Right lobe of liver (tissue), 6 donors: ENCODE results near the gene TGFBR2. TPM values are rescaled to one million over a fixed set of nuclear protein-coding genes. Genes with fewer than 3 reads are reported as not detected.

Source experiments
- ATAC-seq, 4 donors: fragments of 200-7000 bp; cut with Tn5 transposase; one replicate each; pipeline ENCODE4 v1.9.1; 2020; ENCODE audit warnings: mild to moderate bottlenecking in 4 of 4, moderate library complexity in 4 of 4
- DNase-seq, 3 donors: peaks; one replicate each; pipeline ENCODE4 v3.0.0-alpha.2; 2020
- H3K27ac ChIP-seq, 3 donors: fragments of 200-600 bp; one replicate each; pipeline ENCODE4 v1.8.0; 2022
- H3K27me3 ChIP-seq, 2 donors: fragments of 200-600 bp; one replicate each; pipeline ENCODE4 v1.8.0; 2022
- H3K36me3 ChIP-seq, 4 donors: fragments of 200-600 bp; sonication (generic) in 1 of 4; one replicate each; pipeline versions ENCODE4 v1.5.1 to v1.8.0; 2017 to 2022; ENCODE audit warnings: control low read depth in 1 of 4
- H3K4me1 ChIP-seq, 4 donors: fragments of 200-600 bp; sonication (generic) in 1 of 4; one replicate each; pipeline versions ENCODE4 v1.5.1 to v1.8.0; 2017 to 2022; ENCODE audit warnings: control low read depth in 1 of 4
- H3K4me3 ChIP-seq, 3 donors: fragments of 200-600 bp; one replicate each; pipeline ENCODE4 v1.8.0; 2022
- H3K9me3 ChIP-seq, 4 donors: fragments of 200-600 bp; sonication (generic) in 1 of 4; one replicate each; pipeline versions ENCODE4 v1.5.1 to v1.8.0; 2017 to 2022; ENCODE audit warnings: control low read depth in 1 of 4
- POLR2A ChIP-seq: fragments of 450-650 bp; IDR thresholded peaks from one replicate; pipeline ENCODE4 v1.6.1; 2017; ENCODE audit warnings: antibody characterized with exemption, mild to moderate bottlenecking
- WGBS: methylation state at CpG from one replicate; pipeline ENCODE4 v1.1.6; 2018; ENCODE audit warnings: low coverage, low lambda C conversion rate; ENCODE audit not compliant: insufficient coverage; ENCODE audit errors: missing lambda C conversion rate; 5-methylcytosine and 5-hydroxymethylcytosine counted together
- intact Hi-C, 2 donors: fragments of 100-400 bp; cut with DNase I; formaldehyde crosslinking; loops; one replicate each; pipeline versions ENCODE4 v1.11.2 to v1.14.1; 2022
- total RNA-seq, 6 experiments: library from RNA; depleted of rRNA in 2 of 6; stranded (reverse); fragments of >200 nt in 2 of 6; fragmentation: NEBNext Ultra II Directional in 3 of 6; extraction: Animal tissue kit (Norgen Biotek cat#: 25700) in 3 of 6; gene quantifications; one replicate each; pipeline versions ENCODE4 v1.1.0 to v1.2.4, GENCODE V29; 2016 to 2023
- TF ChIP-seq, protein P1 (sequence below), 4 donors: fragments of 200-600 bp in 3 of 4; fragments of 450-650 bp in 1 of 4; IDR thresholded peaks; one replicate each; pipeline versions ENCODE4 v1.5.1 to v1.8.0; 2016 to 2022; ENCODE audit warnings: antibody characterized with exemption in 4 of 4, mild to moderate bottlenecking in 2 of 4
- donor health status: DM: no; HTN: yes; CAD: no.
- donor health status: DM: no; HTN: no; CAD: no.
- donor health status: DM: no; HTN: no; CAD: no.
- donor health status: DM: no; HTN: yes; CAD: no.
- donor health status: DM: no; HTN: yes; CAD: no.

The TGFBR2 gene
- total RNA-seq, 6 experiments from 2014 or later, result 24.9 to 52.6 (median 45.5) TPM

GRCh38 chr3:30655187-30655812, 48.9 kb downstream of the TGFBR2 start:
- Histone ChIP-seq H3K4me3 (no peak overlapping the region), H3K4me1 (peaks cover 0 to 22% (median 11%) of the 10 kb centered on the region in 4 donors), H3K27ac (peak overlapping the region in 2 of 3 donors; percentile 41 to 44), H3K27me3 (no peaks in the 10 kb centered on the region), H3K36me3 (peaks cover 6 to 52% (median 23%) of the 10 kb centered on the region in 4 donors), H3K9me3 (no peaks in the 10 kb centered on the region)
- DNase-seq (no peak), ATAC-seq (peak; percentile 47 to 59 (median 55))
- intact Hi-C loops, result no loop called here
- TF ChIP-seq, protein P1, sequence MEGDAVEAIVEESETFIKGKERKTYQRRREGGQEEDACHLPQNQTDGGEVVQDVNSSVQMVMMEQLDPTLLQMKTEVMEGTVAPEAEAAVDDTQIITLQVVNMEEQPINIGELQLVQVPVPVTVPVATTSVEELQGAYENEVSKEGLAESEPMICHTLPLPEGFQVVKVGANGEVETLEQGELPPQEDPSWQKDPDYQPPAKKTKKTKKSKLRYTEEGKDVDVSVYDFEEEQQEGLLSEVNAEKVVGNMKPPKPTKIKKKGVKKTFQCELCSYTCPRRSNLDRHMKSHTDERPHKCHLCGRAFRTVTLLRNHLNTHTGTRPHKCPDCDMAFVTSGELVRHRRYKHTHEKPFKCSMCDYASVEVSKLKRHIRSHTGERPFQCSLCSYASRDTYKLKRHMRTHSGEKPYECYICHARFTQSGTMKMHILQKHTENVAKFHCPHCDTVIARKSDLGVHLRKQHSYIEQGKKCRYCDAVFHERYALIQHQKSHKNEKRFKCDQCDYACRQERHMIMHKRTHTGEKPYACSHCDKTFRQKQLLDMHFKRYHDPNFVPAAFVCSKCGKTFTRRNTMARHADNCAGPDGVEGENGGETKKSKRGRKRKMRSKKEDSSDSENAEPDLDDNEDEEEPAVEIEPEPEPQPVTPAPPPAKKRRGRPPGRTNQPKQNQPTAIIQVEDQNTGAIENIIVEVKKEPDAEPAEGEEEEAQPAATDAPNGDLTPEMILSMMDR (IDR thresholded peaks at IDR 0.05), result no peak
- no peak for TF ChIP-seq POLR2A
- WGBS, result 55% methylated on average over 4 of the region's 5 CpGs

DNA sequence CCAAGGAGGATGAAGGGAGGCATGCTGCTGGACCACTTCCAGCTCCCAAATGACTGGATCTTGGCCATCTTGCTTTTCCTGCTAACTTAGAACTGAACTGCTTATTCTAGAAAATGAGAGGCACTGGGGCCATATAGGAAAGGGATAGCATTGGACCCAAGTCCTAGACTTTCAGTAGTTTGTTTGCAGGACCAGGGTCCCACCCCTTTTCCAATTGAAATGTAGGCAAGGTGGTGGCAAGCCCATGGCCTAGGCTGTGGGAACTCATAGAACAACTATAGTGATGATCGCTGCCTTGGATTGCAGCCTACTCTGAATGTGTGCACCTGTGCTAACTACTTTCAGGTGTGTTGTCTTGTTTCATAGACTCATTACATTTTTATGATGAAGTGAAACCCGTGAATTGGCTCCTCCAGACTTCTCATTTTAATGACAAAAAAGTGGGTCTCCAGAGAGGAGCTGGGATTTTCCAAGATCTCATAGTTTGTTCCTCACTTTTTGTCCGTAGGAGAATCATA, 50.3 kb downstream of the TGFBR2 start:
- intact Hi-C loops, result no loop called here
- no peak for TF ChIP-seq POLR2A
- TF ChIP-seq, protein P1 (IDR thresholded peaks at IDR 0.05), result no peak
- Histone ChIP-seq H3K9me3 (no peaks in the 10 kb centered on the region), H3K4me1 (peaks cover 0 to 22% (median 11%) of the 10 kb centered on the region in 4 donors), H3K27ac (no peak overlapping the region), H3K4me3 (no peak overlapping the region), H3K27me3 (no peaks in the 10 kb centered on the region), H3K36me3 (peaks cover 2 to 49% (median 21%) of the 10 kb centered on the region in 4 donors)
- 93% methylated on average over 3 of the region's 3 CpGs for WGBS
- DNase-seq (no peak), ATAC-seq (no peak)

DNA sequence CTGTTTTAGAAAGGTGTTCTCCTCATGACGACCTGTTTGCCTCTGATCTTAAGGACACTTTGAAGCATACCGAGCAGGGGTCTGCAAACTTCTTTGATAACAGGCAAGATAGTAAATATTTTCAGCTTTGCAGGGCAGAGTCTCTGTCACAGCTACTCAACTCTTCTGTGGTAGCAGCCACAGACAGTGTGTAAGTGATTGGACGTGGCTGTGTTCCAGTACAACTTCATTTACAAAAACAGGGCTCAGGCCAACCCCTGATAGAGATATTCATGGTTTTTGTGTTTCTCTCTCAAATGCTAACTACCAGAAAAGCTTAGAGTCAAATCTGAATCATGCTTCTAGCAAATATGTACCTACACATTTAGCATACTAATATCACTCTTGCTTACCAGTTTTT, 51.5 kb downstream of the TGFBR2 start:
- H3K27me3 ChIP-seq, result no peaks in the 10 kb centered on the region
- DNase-seq (no peak), ATAC-seq (peak; percentile 20 to 41 (median 24))
- no peak for TF ChIP-seq POLR2A
- TF ChIP-seq, protein P1 (IDR thresholded peaks at IDR 0.05), result no peak
- H3K4me1 ChIP-seq, result peaks cover 0 to 22% (median 11%) of the 10 kb centered on the region in 4 donors
- peaks cover 0 to 53% (median 18%) of the 10 kb centered on the region in 4 donors for H3K36me3 ChIP-seq
- no peaks in the 10 kb centered on the region for H3K9me3 ChIP-seq
- WGBS, result 33% methylated on average over 3 of the region's 3 CpGs
- no peak overlapping the region for H3K4me3 ChIP-seq
- intact Hi-C loops, result no loop called here
- peak overlapping the region in 2 of 3 donors; percentile 21 to 31 for H3K27ac ChIP-seq

DNA sequence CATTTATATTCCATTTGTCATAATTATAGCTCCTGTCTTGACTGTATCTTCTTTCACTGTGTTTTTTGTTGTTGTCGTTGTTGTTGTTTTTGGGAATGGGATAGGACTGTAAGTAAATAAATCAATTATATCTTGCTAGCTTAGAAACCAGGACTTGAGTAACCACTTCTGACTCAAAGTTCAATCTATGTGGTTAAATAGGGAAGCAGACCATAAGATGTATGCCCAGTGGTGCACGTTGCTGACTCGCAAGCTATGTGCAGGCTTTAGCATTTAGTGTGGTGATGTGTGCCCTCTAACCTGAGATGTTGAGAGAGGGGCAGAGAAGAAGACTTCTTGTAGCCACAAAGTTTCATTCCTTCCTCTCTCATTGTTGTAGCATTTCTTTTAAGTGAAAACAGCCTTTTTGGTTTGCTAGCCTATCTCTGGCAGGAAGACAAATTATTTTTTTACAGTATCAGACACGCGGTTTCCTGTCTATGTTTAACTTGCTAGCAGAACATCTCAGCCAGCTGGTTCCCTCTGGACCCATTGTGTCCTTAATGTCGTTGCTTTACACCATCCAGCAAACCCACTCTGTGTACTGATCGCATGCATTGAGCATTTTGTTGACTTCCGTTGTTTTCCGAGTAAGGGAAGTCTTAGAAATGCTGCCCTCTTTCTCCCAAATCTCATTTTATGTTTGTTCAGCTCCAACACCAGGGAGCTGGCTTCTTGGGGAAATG, 52.1 kb downstream of the TGFBR2 start:
- peak; percentile 51 to 65 (median 60) for ATAC-seq
- WGBS, result 35% methylated on average over 9 of the region's 9 CpGs
- no peak for DNase-seq

More for the DNA sequence above, 52.1 kb downstream of the TGFBR2 start:
- Histone ChIP-seq H3K27me3 (no peaks in the 10 kb centered on the region), H3K9me3 (no peaks in the 10 kb centered on the region), H3K4me1 (peaks cover 0 to 22% (median 11%) of the 10 kb centered on the region in 4 donors), H3K27ac (peak overlapping the region in 2 of 3 donors; percentile 21 to 31), H3K4me3 (no peak overlapping the region), H3K36me3 (peaks cover 0 to 47% (median 15%) of the 10 kb centered on the region in 4 donors)
- intact Hi-C loops, result no loop called here
- TF ChIP-seq, protein P1 (IDR thresholded peaks at IDR 0.05), result no peak
- TF ChIP-seq POLR2A, result no peak
